Measurements from ENCODE around the gene KRTAP4-8.

DNA sequence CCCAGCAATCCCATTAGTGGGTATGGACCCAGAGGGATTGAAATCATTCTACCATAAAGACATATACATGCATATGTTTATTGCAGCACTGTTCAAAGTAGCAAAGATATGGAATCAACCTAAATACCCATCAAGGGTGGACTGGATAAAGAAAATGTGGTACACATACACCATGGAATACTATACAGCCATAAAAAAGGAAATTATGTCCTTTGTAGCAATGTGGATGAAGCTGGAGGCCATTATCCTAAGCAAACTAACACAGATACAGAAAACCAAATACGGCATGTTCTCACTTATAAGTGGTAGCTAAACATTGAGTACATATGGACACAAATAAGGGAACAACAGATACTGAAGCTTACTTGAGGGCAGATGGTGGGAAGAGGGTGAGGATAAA lies 40.4 kb downstream of the KRTAP4-8 start:
- TF ChIP-seq CTCF (IDR thresholded peaks at IDR 0.05) = no peak
- TF ChIP-seq POLR2A (IDR thresholded peaks at IDR 0.05) = no peak

All from adrenal gland (tissue), 5 donors.